Lower leg skin (tissue), 3 donors: ENCODE measurements around the gene SMG6.

Experiments used
- CTCF ChIP-seq, 3 donors: fragments of 450-650 bp; IDR thresholded peaks; one replicate each; pipeline ENCODE4 v1.5.1; 2016; ENCODE audit warnings: antibody characterized with exemption in 3 of 3, mild to moderate bottlenecking in 3 of 3, moderate library complexity in 2 of 3
- POLR2A ChIP-seq, 2 donors: fragments of 450-650 bp; IDR thresholded peaks; one replicate each; pipeline ENCODE4 v1.6.1; 2016 to 2017; ENCODE audit warnings: antibody characterized with exemption in 2 of 2, mild to moderate bottlenecking in 1 of 2, moderate library complexity in 1 of 2

GRCh38 chr17:2012499-2012898, 291.1 kb downstream of the SMG6 start:
- no peak for TF ChIP-seq CTCF (IDR thresholded peaks at IDR 0.05)
- no peak for TF ChIP-seq POLR2A (IDR thresholded peaks at IDR 0.05)
